Stimulated activated CD8-positive, alpha-beta memory T cell treated with anti-CD3 and anti-CD28 coated beads, Interleukin-7, amount 100 ng/mL, for 48 hours (primary cell): Measurements from ENCODE around the gene PSTPIP1.

Source experiments
- DNase-seq, 2 donors: peaks; one replicate each; pipeline ENCODE4 v3.0.0-alpha.2; 2020; ENCODE audit warnings: low read depth in 1 of 2; ENCODE audit errors: extremely low read depth in 1 of 2

The PSTPIP1 gene

DNA sequence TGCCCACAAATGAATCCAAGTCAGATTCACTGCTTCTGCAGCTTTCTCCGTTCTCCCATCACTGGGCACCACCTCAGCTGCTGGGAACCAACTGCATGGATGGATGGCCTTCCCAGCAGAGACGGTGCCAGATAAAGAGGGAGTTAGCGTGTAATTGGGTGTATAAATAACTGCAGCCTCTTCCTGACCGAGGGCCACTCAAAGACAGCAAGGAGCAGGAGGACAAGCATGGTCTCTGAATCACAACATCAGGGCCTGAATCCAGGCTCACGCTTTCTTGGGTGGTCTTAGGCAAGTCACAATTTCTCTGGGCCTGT, 44.2 kb downstream of the PSTPIP1 start:
- DNase-seq = no peak

DNA sequence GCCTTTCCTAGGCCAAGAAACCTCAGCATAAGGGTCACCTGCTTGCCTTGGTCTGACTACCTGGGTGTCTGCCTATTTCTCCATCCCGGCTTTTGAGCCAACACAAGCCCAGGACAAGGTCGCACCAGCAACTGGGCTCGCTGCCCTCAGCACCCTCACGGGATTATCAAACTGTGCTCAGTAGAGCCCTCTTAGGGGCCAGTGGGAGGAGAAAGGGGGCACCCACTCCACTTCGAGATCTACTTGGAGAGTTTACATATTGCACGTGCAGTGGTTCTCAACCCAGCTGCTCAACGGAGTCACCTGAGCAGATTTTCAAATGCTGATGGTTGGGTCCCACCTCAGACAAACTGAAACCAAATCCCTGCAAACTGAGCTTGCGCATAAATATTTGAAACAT, 44.9 kb downstream of the PSTPIP1 start:
- no peak for DNase-seq

DNA sequence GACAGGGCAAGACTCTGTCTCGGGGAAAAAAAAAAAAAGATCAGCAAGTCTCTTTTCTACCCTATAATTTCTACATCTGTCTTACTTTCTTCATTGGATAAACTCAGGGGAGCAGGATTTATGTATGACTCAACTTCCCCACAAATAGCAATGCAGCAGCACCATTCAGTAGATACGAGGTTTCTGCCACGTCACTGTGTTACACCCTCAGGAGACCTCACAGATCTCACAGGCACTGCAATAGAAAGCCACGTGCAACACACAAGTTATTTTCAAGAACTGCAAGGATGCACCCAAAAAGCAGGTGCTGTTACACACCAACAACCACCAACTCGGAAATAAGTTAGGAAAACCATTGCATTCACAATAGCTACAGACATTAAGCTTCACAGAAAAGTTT, 45.7 kb downstream of the PSTPIP1 start:
- DNase-seq = no peak

DNA sequence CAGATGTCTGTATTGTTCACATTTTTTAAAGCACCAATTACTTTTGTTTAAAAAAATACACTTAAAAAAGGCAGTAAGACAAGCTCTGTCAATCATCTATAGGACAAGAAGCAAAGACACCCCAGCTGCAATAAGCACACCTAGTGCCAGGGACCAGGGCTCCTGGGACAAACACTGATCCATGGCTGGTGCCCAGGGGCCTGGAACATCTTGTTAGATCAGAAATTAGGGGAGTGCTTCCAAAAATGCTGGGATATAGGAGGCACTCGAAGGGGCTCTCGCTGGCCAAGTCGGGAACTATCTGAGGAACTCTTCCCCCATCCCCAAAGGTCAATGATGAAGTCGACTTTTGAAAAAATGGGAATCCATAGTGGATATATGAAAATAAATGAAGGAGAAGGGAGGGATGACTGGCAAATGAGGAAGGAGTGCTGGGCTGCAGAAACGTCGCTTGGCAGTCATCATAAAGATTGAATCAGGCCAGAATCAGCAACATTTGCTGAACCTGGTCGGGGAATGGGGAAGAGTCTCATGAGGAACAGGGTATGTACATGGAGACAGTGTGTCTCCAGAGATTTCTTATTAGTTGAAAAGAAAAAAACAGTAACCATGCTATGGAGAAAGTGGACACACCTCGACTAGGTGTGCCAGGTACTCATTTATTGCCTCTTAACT, 47.5 kb downstream of the PSTPIP1 start:
- no peak for DNase-seq

- no peak for DNase-seq
Observed at GRCh38 chr15:77042955-77043920, 48.3 kb downstream of the PSTPIP1 start.

- no peak for DNase-seq
Observed at GRCh38 chr15:77044228-77045042, 49.5 kb downstream of the PSTPIP1 start.

DNA sequence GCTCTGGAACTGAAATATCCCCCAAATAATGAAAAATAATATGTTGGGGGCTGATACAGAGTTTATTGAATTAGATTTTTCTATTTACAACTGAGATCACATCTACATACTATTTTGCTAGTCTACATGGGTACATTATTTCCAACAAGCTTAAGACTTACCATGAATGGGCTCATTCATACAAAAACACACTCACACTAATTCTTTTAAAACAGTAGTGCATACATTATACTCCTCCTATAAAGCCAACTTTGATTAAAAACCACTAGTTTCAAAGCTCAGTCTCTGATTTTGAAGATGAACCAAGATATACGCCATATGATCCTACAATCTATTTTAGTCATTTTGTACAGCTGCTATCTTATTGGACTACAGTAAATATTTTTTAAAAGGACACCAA, 51.1 kb downstream of the PSTPIP1 start:
- no peak for DNase-seq

GRCh38 chr15:77046704-77047412, 51.9 kb downstream of the PSTPIP1 start:
- no peak for DNase-seq

DNA sequence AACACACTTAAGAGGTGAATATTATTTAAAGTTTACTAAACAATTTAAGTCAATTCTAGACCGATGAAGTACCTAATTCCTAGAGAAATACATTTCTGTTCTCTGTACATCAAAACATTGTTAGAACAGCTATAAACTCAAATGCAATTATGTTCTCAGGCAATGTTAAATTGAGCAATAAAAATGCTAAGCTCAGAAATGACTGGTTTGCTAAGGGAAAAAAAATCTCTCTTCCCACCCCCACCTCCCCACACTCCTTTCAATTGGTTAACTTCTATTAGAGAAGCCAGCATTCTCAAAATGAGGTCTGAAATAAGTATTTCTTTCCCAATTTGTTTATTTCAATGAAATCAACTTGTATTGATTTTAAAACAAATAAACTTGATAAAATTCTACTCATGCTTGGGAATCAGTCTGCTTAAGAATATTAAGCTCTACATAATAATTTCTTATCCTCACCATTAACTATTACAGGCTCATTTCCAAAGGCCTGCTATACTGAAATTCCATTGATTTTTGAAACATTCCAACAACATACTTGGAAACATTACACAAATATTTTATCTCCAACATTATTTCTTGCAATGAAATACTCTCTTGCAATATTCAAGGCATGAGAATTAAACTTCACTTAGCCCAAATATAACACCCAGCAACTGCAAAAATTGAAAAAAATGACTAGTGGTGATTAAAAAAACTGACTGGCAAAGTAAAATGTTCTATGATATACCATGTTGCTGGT, 53.4 kb downstream of the PSTPIP1 start:
- DNase-seq = no peak

DNA sequence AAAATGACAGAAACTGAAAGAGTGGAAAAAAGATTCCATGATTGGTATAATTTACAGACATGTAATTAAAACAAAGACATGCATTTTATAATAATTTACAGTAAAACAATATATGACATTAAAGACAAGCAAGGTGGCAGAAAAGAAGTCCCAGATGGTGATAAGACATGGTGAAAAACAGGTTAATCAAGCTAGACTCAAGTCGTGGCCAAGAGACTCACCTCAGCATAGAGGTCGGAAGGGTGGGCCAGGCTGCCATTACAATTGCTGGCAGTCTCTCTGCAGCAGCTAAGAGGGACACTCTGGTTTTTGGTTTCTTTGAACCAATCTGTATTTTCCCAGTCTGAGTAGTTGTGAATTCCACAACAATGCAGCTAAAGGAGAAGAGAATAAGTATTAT, 57.6 kb downstream of the PSTPIP1 start:
- DNase-seq = no peak

DNA sequence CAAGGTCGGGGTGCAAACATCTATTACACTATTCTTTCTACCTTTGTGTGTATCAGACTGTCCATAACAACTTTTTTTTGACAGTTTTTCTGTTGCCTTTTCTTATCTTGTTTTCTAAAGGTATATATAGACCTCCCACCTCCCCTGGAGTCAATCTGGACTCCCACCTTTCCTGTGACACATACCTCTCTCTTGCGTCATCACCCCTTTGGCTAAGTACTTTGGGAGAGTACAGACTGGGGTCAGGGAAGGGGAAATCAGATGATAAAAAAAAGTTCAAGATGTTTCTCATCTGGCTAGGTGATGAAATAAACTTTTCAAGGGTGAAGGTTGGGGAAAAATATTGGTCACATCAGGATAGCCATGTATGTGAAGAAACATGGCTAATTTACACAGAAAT, 58.8 kb downstream of the PSTPIP1 start:
- no peak for DNase-seq

DNA sequence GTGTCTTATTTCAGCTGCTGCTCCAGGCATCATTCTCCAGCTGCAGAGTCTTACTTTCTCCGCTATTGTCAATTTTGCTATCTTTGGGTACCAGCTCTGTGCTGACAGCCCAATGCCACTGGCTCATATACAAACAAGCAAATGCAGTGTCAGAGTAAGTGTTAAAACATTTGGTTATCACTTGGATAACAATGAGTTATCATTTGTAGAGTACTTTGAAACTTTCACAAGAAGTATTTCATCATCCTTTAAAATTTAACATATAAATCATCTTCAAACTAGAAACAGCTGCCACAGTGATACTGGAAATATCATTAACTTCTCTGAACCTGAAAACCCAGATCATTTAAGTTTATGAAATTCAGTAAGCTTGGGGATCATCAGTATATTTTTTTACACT, 62.1 kb downstream of the PSTPIP1 start:
- no peak for DNase-seq

DNA sequence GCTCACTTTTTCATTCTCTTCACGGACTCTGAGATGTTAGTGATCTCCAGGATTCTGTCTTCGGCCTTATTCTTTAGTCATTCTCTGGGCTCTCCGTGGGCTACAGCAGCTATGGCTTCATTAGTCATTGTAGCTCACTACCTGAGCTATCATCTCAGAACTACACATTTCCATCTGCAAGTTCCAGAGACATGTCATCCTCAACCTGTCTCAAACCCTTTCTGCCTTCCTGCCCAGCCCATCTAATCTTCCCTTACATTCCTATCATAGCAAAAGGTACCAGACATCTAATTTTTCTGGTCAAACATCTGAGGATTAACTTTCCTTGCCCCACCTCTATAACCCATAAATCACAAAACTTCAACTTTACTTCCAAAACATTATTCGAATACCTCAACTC, 62.8 kb downstream of the PSTPIP1 start:
- DNase-seq = no peak

DNA sequence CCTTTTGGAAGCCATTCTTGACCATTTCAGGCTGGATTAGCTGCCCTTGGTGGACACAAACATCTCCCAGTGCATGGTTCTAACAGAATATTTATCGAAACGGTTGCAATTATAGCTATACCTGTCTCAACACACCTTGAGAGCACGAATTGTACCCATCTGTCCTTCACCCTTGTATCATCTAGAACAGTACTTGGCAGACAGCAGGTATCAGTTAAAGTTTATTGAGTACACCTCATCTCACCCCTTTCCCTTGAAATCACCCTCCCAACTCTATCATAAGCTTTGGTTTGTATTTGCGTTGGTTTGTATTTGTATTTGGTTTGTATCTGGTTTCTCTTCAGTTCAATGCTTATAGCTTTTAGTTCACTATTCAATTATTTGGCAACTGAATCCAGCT, 63.5 kb downstream of the PSTPIP1 start:
- no peak for DNase-seq

- no peak for DNase-seq
Observed at GRCh38 chr15:77059786-77060361, 64.9 kb downstream of the PSTPIP1 start.

- DNase-seq = no peak
Observed at GRCh38 chr15:77060546-77060945, 65.6 kb downstream of the PSTPIP1 start.

- DNase-seq = no peak
Observed at GRCh38 chr15:77063249-77063648, 68.3 kb downstream of the PSTPIP1 start.

DNA sequence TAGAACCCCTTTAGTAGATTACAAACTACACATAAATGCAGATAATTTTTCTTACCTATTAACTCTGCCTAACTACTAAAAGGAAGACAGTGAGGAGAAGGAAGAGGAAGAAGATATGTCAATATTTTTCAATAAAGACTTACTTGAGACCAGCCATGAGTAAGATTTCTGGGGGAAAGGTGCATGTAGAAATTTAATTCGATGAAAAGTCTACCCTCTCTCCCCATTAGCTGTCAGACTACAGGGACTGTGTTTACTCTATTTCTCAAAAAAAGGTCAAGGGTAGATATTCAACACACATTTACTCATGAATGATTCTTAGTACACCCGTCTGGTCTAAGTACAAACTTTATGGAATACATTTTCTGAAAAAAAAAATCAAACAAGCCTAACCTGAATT, 69.1 kb downstream of the PSTPIP1 start:
- DNase-seq = no peak

- no peak for DNase-seq
Observed at GRCh38 chr15:77064539-77065308, 69.8 kb downstream of the PSTPIP1 start.
